HG02763 (cell line): ENCODE data around the gene WNT11.
"Not testable (repeated sequence)": the region's sequence is repeated elsewhere in the genome, so short reads cannot be mapped to it uniquely, and the experiment has no call there.

ENCODE experiments used
- ATAC-seq: cut with Tn5 transposase; IDR thresholded peaks from one replicate; pipeline ENCODE4 v1.9.1; 2021; ENCODE audit warnings: mild to moderate bottlenecking, moderate library complexity; ENCODE audit not compliant: unreplicated experiment

The WNT11 gene

GRCh38 chr11:76203937-76204336 is 2.4 kb downstream of the WNT11 start:
- no peak for ATAC-seq

DNA sequence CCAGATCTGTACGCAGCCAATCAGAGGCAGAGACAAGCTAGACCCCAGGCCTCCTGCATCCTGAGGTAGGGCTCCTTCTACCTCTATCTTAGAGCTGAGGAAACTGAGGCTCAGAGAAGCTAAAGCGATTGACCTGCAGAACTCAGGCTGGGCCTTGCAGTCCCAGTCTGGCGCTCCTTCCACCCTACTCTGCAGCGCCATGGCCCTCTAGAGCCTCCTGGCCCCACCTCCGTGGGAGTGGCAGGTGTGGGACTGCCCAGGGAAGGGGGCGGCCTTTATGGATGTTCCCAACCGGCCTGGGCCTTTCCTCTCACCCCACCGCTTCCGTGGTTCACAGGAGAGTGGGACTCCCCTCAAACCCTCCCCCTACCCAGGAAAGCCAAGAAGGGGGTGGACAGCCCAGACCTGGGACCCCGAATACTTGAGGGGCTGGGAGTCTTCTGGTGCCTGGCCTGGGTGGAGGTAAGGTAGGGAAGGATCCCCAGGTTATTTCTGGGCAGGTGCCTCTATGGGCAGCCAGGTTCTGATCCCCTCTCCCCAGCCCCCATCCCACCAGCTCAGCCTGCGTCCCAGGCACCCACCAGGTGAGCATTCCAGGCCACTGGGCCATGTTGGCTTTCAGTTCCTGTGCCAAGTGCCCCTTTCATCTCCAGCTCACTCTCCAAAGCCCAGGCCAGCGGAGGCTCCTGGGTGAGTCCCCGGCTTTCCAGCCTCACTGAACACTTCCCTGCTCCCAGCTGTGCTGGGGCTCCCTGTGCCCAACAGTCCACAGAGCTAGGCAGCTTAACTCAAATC is 3.0 kb downstream of the WNT11 start:
- no peak for ATAC-seq

- ATAC-seq: no peak
Observed at GRCh38 chr11:76201672-76202412, 4.5 kb downstream of the WNT11 start.

- no peak for ATAC-seq
Observed at GRCh38 chr11:76201056-76201455, 5.2 kb downstream of the WNT11 start.

GRCh38 chr11:76200006-76200940 is 6.0 kb downstream of the WNT11 start:
- ATAC-seq: no peak

DNA sequence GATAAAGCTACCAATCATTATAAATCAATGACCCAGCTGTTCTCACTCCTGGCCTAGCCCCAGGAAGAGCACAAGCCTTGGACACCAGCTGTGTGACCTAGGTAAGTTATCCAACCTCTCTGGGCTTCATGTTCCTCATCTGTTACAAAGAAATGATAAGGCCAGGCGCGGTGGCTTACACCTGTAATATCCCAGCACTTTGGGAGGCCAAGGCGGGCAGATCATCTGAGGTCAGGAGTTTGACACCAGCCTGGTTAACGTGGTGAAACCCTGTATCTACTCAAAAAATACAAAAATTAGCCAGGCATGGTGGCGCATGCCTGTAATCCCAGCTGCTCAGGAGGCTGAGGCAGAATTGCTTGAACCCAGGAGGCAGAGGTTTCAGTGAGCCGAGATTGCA is 7.6 kb downstream of the WNT11 start:
- ATAC-seq: not testable (repeated sequence)

DNA sequence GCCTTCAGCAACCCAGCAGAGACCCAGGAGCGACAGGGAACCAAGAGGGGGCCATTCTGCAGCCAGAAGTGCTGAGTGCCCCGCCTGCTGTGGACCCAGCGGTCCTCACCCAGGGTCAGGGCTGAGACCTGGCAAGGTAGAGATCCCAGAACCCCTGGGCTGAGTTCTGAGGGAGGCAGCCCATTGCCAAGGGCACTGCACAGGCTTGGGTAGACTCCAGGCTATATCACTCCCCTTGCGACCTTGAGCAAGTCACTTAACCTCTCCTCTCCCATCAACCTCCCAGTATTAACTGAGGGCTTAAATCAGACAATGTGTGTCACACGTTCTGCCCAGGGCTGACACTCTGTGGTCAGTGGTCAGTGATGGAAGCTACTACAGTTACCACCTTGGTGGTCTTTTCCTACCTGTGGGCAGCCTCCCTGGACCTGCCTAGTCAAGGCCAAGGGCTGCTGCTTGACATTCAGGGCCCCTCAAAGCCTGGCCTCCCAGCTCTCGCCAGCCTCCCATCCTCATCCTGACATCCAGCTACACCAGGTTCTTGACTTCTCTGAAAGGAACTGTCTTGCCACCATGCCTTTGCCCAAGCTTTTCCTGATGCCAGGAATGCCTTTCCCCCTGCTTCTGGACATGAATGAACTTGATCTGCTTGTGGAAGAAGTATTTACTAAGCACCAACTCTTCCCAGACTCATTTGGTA is 8.2 kb downstream of the WNT11 start:
- ATAC-seq: no peak

DNA sequence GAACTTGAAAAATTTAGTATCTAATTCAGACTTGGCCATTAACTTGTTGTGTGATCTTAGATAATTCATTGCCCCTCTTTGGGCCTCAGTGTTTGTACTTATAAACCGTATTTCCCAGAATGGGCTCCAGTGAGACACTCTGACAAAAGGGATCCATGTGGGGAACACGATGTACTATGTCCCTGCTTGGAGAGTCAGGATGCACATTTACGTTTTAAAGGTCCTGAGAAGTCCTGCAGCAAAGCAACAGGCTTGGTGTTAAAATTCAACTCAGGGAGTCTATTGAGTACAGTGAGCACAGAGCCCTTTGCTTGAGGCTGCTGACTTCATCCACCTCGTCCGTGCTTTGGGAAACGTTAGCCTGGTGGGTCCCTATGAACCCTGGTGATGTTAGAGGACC is 9.0 kb downstream of the WNT11 start:
- no peak for ATAC-seq

- no peak for ATAC-seq
Observed at GRCh38 chr11:76196849-76197248, 9.5 kb downstream of the WNT11 start.

DNA sequence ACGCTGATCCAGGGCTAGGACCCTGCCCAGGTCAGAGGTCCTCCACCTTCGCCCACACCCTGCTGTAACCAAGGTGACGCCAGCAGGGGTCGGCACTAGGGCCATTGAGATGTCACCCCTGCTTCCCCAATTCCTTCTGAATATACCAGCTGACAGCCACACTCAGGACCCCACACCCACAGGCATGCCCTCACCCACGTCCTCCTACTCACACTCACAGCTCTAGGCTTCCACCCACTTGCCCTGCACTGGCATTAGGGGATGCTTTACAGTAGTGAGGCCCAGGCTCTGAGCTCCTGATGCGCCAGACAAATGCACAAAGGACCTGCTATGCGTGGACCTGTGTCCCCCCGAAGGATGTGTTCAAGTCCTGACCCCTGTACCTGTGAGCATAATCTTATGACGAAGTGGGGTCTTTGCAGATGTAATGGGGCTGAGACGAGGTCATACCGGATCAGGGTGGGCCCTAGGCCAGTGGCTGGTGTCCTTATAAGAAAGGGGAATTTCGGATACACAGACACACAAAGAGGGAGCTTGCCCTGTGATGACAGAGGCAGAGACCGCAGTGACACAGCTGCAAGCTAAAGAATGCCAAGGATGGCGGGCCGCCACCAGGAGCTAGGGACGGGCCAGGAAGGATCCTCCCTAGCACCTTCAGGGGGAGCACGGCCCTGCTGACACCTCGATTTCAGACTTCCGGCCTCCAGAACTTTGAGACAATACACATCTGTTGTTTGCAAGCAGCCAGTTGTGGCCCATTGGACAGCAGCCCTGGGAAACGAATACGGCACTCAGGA is 11.2 kb downstream of the WNT11 start:
- ATAC-seq: no peak

DNA sequence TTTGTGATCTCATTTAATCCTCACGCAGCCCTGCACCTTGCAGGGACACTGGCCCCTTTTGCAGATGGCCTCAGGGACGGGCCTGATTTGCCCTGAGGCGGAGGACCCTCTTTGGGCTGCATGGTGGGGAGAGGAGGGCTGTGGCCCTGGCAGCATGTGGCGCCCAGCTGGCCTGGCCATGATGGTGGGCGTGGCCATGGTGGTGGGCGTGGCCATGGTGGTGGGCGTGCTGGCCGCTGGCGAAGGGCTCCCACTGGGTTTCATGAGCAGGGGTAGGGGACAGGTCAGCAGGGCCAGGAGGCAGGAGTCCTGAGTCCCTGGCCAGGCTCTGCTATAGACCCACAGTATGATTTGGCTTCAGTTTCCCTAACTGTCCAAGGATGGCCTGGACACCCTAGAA is 13.1 kb downstream of the WNT11 start:
- ATAC-seq: no peak

DNA sequence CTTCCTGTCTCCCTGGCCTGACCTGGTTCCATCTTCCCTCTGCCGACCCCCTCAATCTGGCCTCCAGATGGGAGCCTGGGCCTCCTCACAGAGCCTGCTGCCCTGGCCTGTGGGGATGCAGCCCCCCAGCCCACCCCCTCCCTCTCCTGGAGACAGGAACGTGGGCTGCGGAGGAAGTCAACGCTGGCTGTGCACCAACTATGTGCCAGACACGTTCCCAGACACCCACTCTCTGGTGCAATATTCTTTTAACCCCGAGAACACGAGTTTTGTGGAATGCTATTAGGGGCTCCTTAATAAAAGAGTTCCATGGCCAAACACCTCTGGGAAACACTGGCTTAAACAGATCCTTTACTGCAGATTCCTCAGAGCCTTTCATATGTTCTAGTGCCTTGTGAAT is 15.9 kb downstream of the WNT11 start:
- no peak for ATAC-seq

DNA sequence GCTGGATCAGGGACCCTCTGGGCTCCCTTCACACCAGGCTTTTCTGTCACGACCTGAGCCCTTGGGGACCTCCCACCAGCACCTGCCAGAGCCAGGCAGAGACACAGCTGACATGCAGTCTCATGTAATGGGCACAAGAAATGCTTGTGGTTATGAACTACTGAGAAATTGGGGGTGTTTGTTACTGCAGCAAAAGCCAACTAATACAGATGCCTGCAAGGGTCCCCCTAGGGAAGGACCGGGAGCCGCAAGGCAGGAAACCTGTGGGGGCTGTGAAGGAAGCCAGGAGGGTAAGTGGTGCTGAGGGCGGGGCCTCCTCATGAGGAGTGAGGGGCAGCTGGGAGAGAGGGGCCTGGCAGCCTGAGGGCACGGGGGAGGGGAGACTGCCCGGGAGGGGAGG is 16.6 kb downstream of the WNT11 start:
- ATAC-seq: no peak

GRCh38 chr11:76188873-76189272 is 17.4 kb downstream of the WNT11 start:
- ATAC-seq: no peak

- ATAC-seq: no peak
Observed at GRCh38 chr11:76186776-76187279, 19.5 kb downstream of the WNT11 start.

- no peak for ATAC-seq
Observed at GRCh38 chr11:76185931-76186401, 20.3 kb downstream of the WNT11 start.

GRCh38 chr11:76185511-76185910 is 20.8 kb downstream of the WNT11 start:
- no peak for ATAC-seq

DNA sequence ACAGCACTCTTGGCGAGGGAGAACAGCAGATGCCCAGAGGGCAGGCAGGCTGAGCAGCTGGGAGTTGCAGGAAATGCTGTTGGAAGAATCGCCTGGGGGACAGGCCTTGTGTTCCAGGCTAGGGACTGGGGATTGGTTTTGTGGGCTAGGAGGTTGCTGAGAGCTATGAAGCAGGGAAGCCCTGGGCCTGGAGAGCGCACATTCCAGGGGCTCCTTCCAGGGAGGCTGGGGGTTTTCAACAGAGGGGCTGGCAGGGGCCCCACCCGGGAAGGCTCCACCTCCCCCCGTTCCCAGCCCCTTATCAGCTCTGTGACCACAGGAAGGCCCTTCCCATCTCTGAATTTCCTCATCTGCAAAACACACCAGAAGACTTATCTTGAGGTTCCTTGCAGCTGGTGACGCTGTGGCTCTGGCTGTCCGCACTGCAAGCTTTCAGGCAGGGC is 21.7 kb downstream of the WNT11 start:
- ATAC-seq: no peak

DNA sequence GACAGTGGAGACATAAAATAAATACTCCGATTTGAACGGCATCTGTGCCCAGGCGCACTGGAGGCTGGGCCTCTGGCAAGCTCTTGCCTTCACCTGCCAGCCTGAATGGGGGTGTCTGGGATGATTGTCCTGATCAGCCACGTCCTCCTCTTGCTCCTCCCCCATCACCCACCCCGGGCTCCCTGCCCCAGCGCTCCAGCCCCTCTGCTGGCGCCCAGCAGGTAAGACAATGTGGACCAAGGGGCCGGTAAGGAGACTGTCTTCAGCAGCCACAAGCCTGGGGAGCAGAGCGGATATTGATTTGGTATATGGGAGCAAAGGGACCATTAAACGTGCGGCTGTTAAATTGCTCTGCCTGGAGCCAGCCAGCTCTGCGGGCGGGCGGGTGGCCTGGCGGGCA is 24.9 kb downstream of the WNT11 start:
- ATAC-seq: no peak
